ENCODE results near the gene VPS36. TPM values are rescaled to one million over a fixed set of nuclear protein-coding genes. Genes with fewer than 3 reads are reported as not detected.

VPS36 gene
- total and polyA plus RNA-seq, 2 donors (not counting 1 experiment from before 2014, with no cell fraction given) = 17.5 to 71.5 TPM

DNA sequence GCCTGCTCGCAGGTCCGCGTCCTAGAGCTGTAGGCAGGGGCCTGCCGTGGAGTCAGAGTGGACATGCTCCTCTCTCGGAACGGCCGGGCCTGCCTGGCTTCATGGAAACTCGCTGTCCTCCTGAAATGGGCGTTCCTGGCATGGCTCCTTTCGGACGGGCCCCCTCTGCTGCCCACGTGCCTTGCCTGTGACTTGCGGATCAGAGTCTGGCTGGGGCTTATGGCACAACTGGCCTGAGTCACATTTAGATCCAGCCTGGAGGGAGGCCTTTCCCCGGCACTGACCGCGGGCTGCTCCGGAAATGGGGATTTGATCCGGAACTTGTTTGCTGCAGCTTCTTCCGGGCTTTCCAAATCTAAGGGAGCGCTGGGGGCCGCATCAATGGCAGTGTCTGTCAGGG, 72.5 kb downstream of the VPS36 start:
- H3K4me1 ChIP-seq (ENCODE audit: control insufficient read depth in 2 of 2, insufficient read depth in 2 of 2, low read length in 2 of 2) = no peaks in the 10 kb centered on the region
- WGBS (ENCODE audit: insufficient coverage) = 97% methylated on average over 21 of the region's 21 CpGs
- Mint-ChIP-seq H3K27me3 (no peaks in the 10 kb centered on the region), H3K9me3 (ENCODE audit: insufficient read depth) (no peaks in the 10 kb centered on the region), H3K4me3 (no peak overlapping the region), H3K4me1 (no peaks in the 10 kb centered on the region), H3K27ac (no peak overlapping the region)
- no peak for DNase-seq
- no peak overlapping the region for H2AFZ ChIP-seq (ENCODE audit: insufficient read depth, low read depth, low read length, poor library complexity, severe bottlenecking)
- H3K4me3 ChIP-seq (ENCODE audit: control extremely low read depth in 1 of 5, extremely low read depth in 1 of 5, insufficient read depth in 1 of 5, low read depth in 2 of 5, low read length in 4 of 5) = no peak overlapping the region
- H3K9me3 ChIP-seq (ENCODE audit: control extremely low read depth in 1 of 3, control insufficient read depth in 2 of 3, insufficient read depth in 1 of 3, low read length in 2 of 3) = no peaks in the 10 kb centered on the region
- no peak overlapping the region for H3K4me2 ChIP-seq (replicated peaks; ENCODE audit: low read depth, low read length, poor library complexity, severe bottlenecking)
- no peaks in the 10 kb centered on the region for H3K79me2 ChIP-seq (ENCODE audit: control insufficient read depth, insufficient read depth, low read length)
- no peaks in the 10 kb centered on the region for H4K20me1 ChIP-seq (ENCODE audit: control insufficient read depth, insufficient read depth, low read length, poor library complexity, severe bottlenecking)
- no peaks in the 10 kb centered on the region for H3K36me3 ChIP-seq (replicated peaks in 1 of 2; ENCODE audit: control extremely low read depth in 1 of 2, control insufficient read depth in 1 of 2, extremely low read depth in 1 of 2, insufficient read depth in 2 of 2, low read length in 1 of 2)
- intact Hi-C loops (cut with micrococcal nuclease) = no loop called here
- TF ChIP-seq EZH2 (IDR thresholded peaks at IDR 0.05; ENCODE audit: borderline replicate concordance, insufficient read depth, low read depth, low read length, poor library complexity, severe bottlenecking) (no peak), CTCF (IDR thresholded peaks at IDR 0.05) (no peak)
- no peak for ATAC-seq (ENCODE audit: low read depth)
- no peak overlapping the region for H3K9ac ChIP-seq (ENCODE audit: low read length)
- ChIA-PET POLR2A (no interaction called here), CTCF (no interaction called here)
- H3K27ac ChIP-seq (ENCODE audit: low read length in 2 of 2) = no peak overlapping the region
- no peaks in the 10 kb centered on the region for H3K27me3 ChIP-seq (replicated peaks in 1 of 4; ENCODE audit: control extremely low read depth in 1 of 4, control insufficient read depth in 3 of 4, insufficient read depth in 4 of 4, low read length in 3 of 4)

DNA sequence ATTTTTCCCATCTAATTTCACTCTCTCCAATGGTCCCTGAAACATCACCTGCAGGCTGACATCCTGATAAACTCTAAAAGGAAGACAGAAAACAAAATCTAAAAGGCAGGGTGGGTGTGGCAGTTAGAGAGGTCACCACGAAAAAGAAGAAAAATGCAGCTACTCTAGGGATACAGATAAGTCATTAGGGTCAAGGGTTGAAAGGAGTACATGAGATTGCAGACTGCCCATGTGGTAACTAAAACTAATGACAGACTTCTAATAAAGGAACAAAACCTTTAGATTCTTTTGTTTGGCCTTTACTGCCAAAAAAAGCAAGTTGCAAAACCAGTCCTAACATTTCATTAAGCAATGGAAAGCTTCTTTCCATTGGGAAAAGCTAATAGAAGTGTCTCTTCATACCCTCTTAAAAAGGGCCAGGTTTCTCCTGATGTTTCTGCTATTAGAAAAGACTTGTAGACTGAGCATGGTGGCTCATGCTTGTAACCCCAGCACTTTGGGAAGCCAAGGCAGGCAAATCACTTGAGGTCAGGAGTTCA, 75.5 kb downstream of the VPS36 start:
- H3K79me2 ChIP-seq (ENCODE audit: control insufficient read depth, insufficient read depth, low read length) = no peaks in the 10 kb centered on the region
- H3K9me3 ChIP-seq (ENCODE audit: control extremely low read depth in 1 of 3, control insufficient read depth in 2 of 3, insufficient read depth in 1 of 3, low read length in 2 of 3) = no peaks in the 10 kb centered on the region
- Mint-ChIP-seq H3K4me1 (no peaks in the 10 kb centered on the region), H3K4me3 (no peak overlapping the region), H3K27me3 (no peaks in the 10 kb centered on the region), H3K27ac (no peak overlapping the region), H3K9me3 (ENCODE audit: insufficient read depth) (no peaks in the 10 kb centered on the region)
- H3K9ac ChIP-seq (ENCODE audit: low read length) = no peak overlapping the region
- H3K4me3 ChIP-seq (ENCODE audit: control extremely low read depth in 1 of 5, extremely low read depth in 1 of 5, insufficient read depth in 1 of 5, low read depth in 2 of 5, low read length in 4 of 5) = no peak overlapping the region
- ChIA-PET POLR2A (no interaction called here), CTCF (interaction anchor here (1.4 kb wide), 1 partner anchor 9 kb away, joined by 4 read pairs; no protein-coding TSS in a partner anchor)
- no peak overlapping the region for H3K27ac ChIP-seq (ENCODE audit: low read length in 2 of 2)
- no peak overlapping the region for H2AFZ ChIP-seq (ENCODE audit: insufficient read depth, low read depth, low read length, poor library complexity, severe bottlenecking)
- WGBS (ENCODE audit: insufficient coverage) = 60% methylated on average over 1 of the region's 1 CpG
- H3K27me3 ChIP-seq (replicated peaks in 1 of 4; ENCODE audit: control extremely low read depth in 1 of 4, control insufficient read depth in 3 of 4, insufficient read depth in 4 of 4, low read length in 3 of 4) = no peaks in the 10 kb centered on the region
- ATAC-seq (ENCODE audit: low read depth) (no peak), DNase-seq (no peak)
- no peaks in the 10 kb centered on the region for H4K20me1 ChIP-seq (ENCODE audit: control insufficient read depth, insufficient read depth, low read length, poor library complexity, severe bottlenecking)
- intact Hi-C loops (cut with micrococcal nuclease) = no loop called here
- TF ChIP-seq EZH2 (IDR thresholded peaks at IDR 0.05; ENCODE audit: borderline replicate concordance, insufficient read depth, low read depth, low read length, poor library complexity, severe bottlenecking) (no peak), CTCF (IDR thresholded peaks at IDR 0.05) (no peak)
- no peaks in the 10 kb centered on the region for H3K4me1 ChIP-seq (ENCODE audit: control insufficient read depth in 2 of 2, insufficient read depth in 2 of 2, low read length in 2 of 2)
- no peak overlapping the region for H3K4me2 ChIP-seq (replicated peaks; ENCODE audit: low read depth, low read length, poor library complexity, severe bottlenecking)
- no peaks in the 10 kb centered on the region for H3K36me3 ChIP-seq (replicated peaks in 1 of 2; ENCODE audit: control extremely low read depth in 1 of 2, control insufficient read depth in 1 of 2, extremely low read depth in 1 of 2, insufficient read depth in 2 of 2, low read length in 1 of 2)

Data from B cell (primary cell).